OCI-LY7 (cell line): ENCODE data around the gene MBIP. TPM values are rescaled to one million over a fixed set of nuclear protein-coding genes. Genes with fewer than 3 reads are reported as not detected.

ENCODE experiments used
- BruUV-seq: library from RNA; stranded (reverse); fragments of 400-500 nt; replicated peaks from 2 replicates; lab custom pipeline; 2021; lab: Mats Ljungman, UMichigan
- CTCF ChIA-PET: fragments of 300-600 bp; sonication (Branson Sonifier 250); formaldehyde crosslinking; loops from one replicate; lab custom pipeline; 2022; ENCODE audit warnings: antibody characterized with exemption; ENCODE audit not compliant: unreplicated experiment; lab: Charles Lee
- POLR2A ChIA-PET: fragments of 300-600 bp; sonication (Branson Sonifier 250); formaldehyde crosslinking; loops from one replicate; lab custom pipeline; 2022; ENCODE audit warnings: antibody characterized with exemption; lab: Charles Lee
- DNase-seq: peaks from one replicate; pipeline ENCODE4 v3.0.0-alpha.2; 2015; ENCODE audit warnings: low spot score
- H2AFZ ChIP-seq: fragments of 200-600 bp; sonication (generic), shearing (Covaris generic); 2 replicates; pipeline ENCODE4 v1.6.1; 2014; ENCODE audit warnings: mild to moderate bottlenecking, antibody characterized with exemption, low read length, moderate library complexity
- H3K27ac ChIP-seq: fragments of 200-600 bp; sonication (generic); 2 replicates; pipeline ENCODE4 v1.5.1; 2014; ENCODE audit warnings: mixed run types, low read depth, mild to moderate bottlenecking, moderate library complexity, low read length, inconsistent platforms; ENCODE audit not compliant: poor library complexity, severe bottlenecking
- H3K36me3 ChIP-seq: fragments of 200-600 bp; sonication (generic); 2 replicates; pipeline ENCODE4 v1.6.1; 2014; ENCODE audit warnings: mild to moderate bottlenecking, antibody characterized with exemption, low read length, moderate library complexity, mixed read lengths; ENCODE audit not compliant: insufficient read depth
- H3K4me1 ChIP-seq: fragments of 200-600 bp; sonication (generic); 2 replicates; pipeline ENCODE4 v1.5.1; 2014; ENCODE audit warnings: mild to moderate bottlenecking, low read length; ENCODE audit not compliant: insufficient read depth, poor library complexity, severe bottlenecking
- H3K4me2 ChIP-seq: fragments of 200-600 bp; sonication (generic); 2 replicates; pipeline ENCODE4 v1.6.1; 2014; ENCODE audit warnings: mild to moderate bottlenecking, low read length
- H3K4me3 ChIP-seq: fragments of 200-600 bp; sonication (generic); 2 replicates; pipeline ENCODE4 v1.5.1; 2014; ENCODE audit warnings: mild to moderate bottlenecking, low read depth, low read length; ENCODE audit not compliant: poor library complexity, severe bottlenecking
- H3K79me2 ChIP-seq: fragments of 200-600 bp; sonication (generic); 2 replicates; pipeline ENCODE4 v1.6.1; 2016; ENCODE audit warnings: low read depth, mild to moderate bottlenecking, low read length, moderate library complexity, mixed read lengths; ENCODE audit not compliant: insufficient read depth
- H3K9me2 ChIP-seq: fragments of 200-600 bp; sonication (generic); 2 replicates; pipeline ENCODE4 v1.6.1; 2016; ENCODE audit warnings: mild to moderate bottlenecking, low read length, mixed read lengths; ENCODE audit not compliant: insufficient read depth
- H3K9me3 ChIP-seq: fragments of 200-600 bp; sonication (generic); 2 replicates; pipeline ENCODE4 v1.6.1; 2014; ENCODE audit warnings: mild to moderate bottlenecking, mixed run types, low read length, mixed read lengths
- H4K20me1 ChIP-seq: fragments of 200-600 bp; sonication (generic); 2 replicates; pipeline ENCODE4 v1.6.1; 2014; ENCODE audit warnings: mild to moderate bottlenecking, antibody characterized with exemption, low read length, moderate library complexity, mixed read lengths; ENCODE audit not compliant: insufficient read depth
- CTCF ChIP-seq: fragments of 200-600 bp; sonication (generic); conservative IDR thresholded peaks from 2 replicates; pipeline ENCODE4 v1.5.1; 2014; ENCODE audit warnings: mild to moderate bottlenecking, antibody characterized with exemption, low read length, moderate library complexity, mixed read lengths
- EZH2phosphoT487 ChIP-seq: fragments of 200-600 bp; sonication (generic); IDR thresholded peaks from 2 replicates; pipeline ENCODE4 v1.6.1; 2018; ENCODE audit warnings: low read depth, borderline replicate concordance, mild to moderate bottlenecking, mixed run types, antibody characterized with exemption, low read length, moderate library complexity, mixed read lengths
- intact Hi-C: fragments of 100-400 bp; cut with micrococcal nuclease; formaldehyde crosslinking; loops from one replicate; pipeline ENCODE4 v1.10.0; 2022; ENCODE audit not compliant: unreplicated experiment
- total RNA-seq, 2 experiments: library from RNA; depleted of rRNA in 1 of 2; stranded (reverse); fragments of >200 nt in 1 of 2; shearing (Covaris generic) in 1 of 2; gene quantifications; 2 replicates each; pipeline ENCODE4 v1.2.3, GENCODE V29; 2014 to 2022

Gene MBIP
- total RNA-seq, 2 experiments from 2014 or later, result 8.8 to 28.1 TPM

GRCh38 chr14:36365766-36366165 is 45.3 kb upstream of the MBIP start:
- CTCF ChIA-PET, result no interaction called here
- H2AFZ ChIP-seq, result no peak overlapping the region
- no peaks in the 10 kb centered on the region for H3K36me3 ChIP-seq
- no peaks in the 10 kb centered on the region for H3K9me2 ChIP-seq
- no peaks in the 10 kb centered on the region for H3K4me1 ChIP-seq
- no peak overlapping the region for H3K4me3 ChIP-seq
- H3K4me2 ChIP-seq, result no peak overlapping the region
- TF ChIP-seq CTCF, result no peak
- TF ChIP-seq EZH2phosphoT487, result no peak
- no peaks in the 10 kb centered on the region for H4K20me1 ChIP-seq
- POLR2A ChIA-PET, result interaction anchor here (0.9 kb wide), 1 partner anchor 255 kb away, joined by 3 read pairs; no protein-coding TSS in a partner anchor
- no peak overlapping the region for H3K27ac ChIP-seq
- no peaks in the 10 kb centered on the region for H3K9me3 ChIP-seq
- DNase-seq, result no peak
- no peaks in the 10 kb centered on the region for H3K79me2 ChIP-seq
- intact Hi-C loops, result loop anchor here (10.0 kb wide), 1 partner anchor 151 kb away; no protein-coding TSS in a partner anchor
- BruUV-seq, result no TSS peak

- Histone ChIP-seq H3K36me3 (no peaks in the 10 kb centered on the region), H3K9me3 (no peaks in the 10 kb centered on the region), H3K27ac (no peak overlapping the region), H3K4me2 (no peak overlapping the region), H3K4me3 (no peak overlapping the region), H3K9me2 (no peaks in the 10 kb centered on the region), H2AFZ (no peak overlapping the region), H3K4me1 (no peaks in the 10 kb centered on the region), H4K20me1 (no peaks in the 10 kb centered on the region), H3K79me2 (no peaks in the 10 kb centered on the region)
- no TSS peak for BruUV-seq
- DNase-seq, result no peak
- intact Hi-C loops, result loop anchor here (10.0 kb wide), 1 partner anchor 149 kb away; no protein-coding TSS in a partner anchor
- no peak for TF ChIP-seq CTCF
- TF ChIP-seq EZH2phosphoT487, result no peak
- ChIA-PET POLR2A (no interaction called here), CTCF (no interaction called here)
Observed at GRCh38 chr14:36363704-36364103, 43.3 kb upstream of the MBIP start.

GRCh38 chr14:36362648-36363047 is 42.2 kb upstream of the MBIP start:
- Histone ChIP-seq H3K9me3 (no peaks in the 10 kb centered on the region), H3K79me2 (no peaks in the 10 kb centered on the region), H3K27ac (no peak overlapping the region), H3K4me1 (no peaks in the 10 kb centered on the region), H4K20me1 (no peaks in the 10 kb centered on the region), H3K4me3 (no peak overlapping the region), H3K9me2 (no peaks in the 10 kb centered on the region), H3K4me2 (no peak overlapping the region), H2AFZ (no peak overlapping the region), H3K36me3 (no peaks in the 10 kb centered on the region)
- DNase-seq, result no peak
- TF ChIP-seq EZH2phosphoT487, result no peak
- no peak for TF ChIP-seq CTCF
- BruUV-seq, result no TSS peak
- intact Hi-C loops, result loop anchor here (10.0 kb wide), 1 partner anchor 148 kb away; no protein-coding TSS in a partner anchor
- ChIA-PET CTCF (no interaction called here), POLR2A (no interaction called here)
